ENCODE data around the gene GOLGA8T. TPM values are rescaled to one million over a fixed set of nuclear protein-coding genes. Genes with fewer than 3 reads are reported as not detected.
"Not testable (repeated sequence)": the region's sequence is repeated elsewhere in the genome, so short reads cannot be mapped to it uniquely, and the experiment has no call there.

The GOLGA8T gene, protein sequence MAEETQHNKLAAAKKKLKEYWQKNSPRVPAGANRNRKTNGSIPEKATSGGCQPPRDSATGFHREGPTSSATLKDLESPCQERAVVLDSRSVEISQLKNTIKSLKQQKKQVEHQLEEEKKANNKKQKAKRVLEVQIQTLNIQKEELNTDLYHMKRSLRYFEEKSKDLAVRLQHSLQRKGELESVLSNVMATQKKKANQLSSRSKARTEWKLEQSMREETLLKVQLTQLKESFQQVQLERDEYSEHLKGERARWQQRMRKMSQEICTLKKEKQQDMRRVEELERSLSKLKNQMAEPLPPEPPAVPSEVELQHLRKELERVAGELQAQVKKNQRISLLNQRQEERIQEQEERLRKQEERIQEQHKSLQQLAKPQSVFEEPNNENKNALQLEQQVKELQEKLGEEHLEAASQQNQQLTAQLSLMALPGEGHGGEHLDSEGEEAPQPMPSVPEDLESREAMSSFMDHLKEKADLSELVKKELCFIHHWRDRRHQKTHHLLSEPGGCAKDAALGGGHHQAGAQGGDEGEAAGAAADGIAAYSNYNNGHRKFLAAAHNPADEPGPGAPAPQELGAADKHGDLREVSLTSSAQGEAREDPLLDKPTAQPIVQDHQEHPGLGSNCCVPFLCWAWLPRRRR
- total RNA-seq (2022) (not detected in 2 replicates), Bru-seq, nascent RNA (not detected), BruChase-seq, experiment 1, labeled RNA remaining after a 2-hour chase (not detected), BruChase-seq, experiment 2, labeled RNA remaining after a 6-hour chase (percentile 8 among the genes with signal in this experiment)
- long read RNA-seq = 0 reads

DNA sequence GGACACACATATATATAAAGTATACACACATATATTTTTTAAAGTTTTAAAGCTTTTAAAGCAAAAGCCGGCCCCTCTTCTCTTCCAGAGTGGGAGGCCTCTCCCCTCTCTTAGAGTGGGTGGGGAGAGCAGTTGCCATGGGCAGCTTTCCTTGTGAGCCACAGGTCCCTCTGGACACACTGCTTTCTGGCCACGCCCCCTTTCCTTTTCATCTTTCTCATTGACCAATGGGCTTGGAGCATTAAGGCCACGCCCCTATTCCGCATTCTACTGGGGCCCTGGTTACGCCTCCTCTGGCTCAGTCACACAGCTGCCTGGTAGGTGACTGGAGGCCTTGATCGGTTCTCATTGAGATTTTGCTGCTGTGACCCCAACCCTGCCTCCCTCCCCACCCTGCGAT lies at the start of gene GOLGA8T:
GOLGA8T (plus strand) TSS at position 301 of the 400 bp plus-strand sequence; CDS start at position 399, 98 bp downstream.
- DNase-seq; H3K9me3 Mint-ChIP-seq (ENCODE audit: unreplicated experiment); H3K4me3 ChIP-seq (ENCODE audit: low read depth, low read length); H3K4me1 ChIP-seq; H3K27ac Mint-ChIP-seq (ENCODE audit: unreplicated experiment); intact Hi-C loops (cut with micrococcal nuclease; ENCODE audit: unreplicated experiment); H3K36me3 Mint-ChIP-seq (ENCODE audit: insufficient read depth, unreplicated experiment); H3K4me3 Mint-ChIP-seq (ENCODE audit: unreplicated experiment); H3K4me1 Mint-ChIP-seq (ENCODE audit: low read depth, unreplicated experiment); BruUV-seq (replicated peaks); H3K27me3 ChIP-seq (replicated peaks; ENCODE audit: control insufficient read depth, insufficient read depth, low read length); H3K9me3 ChIP-seq; H3K36me3 ChIP-seq (ENCODE audit: control insufficient read depth, insufficient read depth, low read length); CTCF ChIA-PET; POLR2A ChIA-PET; H3K27me3 Mint-ChIP-seq (ENCODE audit: insufficient read depth, unreplicated experiment): not testable (repeated sequence)

DNA sequence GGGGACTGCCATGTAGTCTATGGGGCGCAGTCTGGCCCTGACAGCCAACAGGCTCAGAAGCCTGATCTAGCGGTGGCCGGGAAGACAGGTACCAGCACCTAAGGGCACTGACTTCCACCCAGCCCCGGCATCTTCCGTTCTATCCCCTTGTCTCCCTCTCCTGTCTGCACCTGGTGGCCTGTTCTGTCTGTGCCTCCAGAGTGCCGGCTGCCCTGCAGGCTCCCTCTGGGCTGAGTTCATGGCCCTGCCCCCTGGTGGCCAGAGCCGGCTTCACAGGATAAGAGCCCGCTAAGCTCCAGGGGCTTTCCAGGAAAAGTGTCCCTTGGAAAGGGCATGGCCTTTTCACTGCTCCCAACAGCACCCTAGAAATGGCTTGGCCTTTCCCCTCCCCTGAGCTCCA lies 37.0 kb upstream of the GOLGA8T start:
- DNase-seq; BruUV-seq (replicated peaks); H3K9me3 Mint-ChIP-seq (ENCODE audit: unreplicated experiment); H3K4me1 ChIP-seq; POLR2A ChIA-PET; H3K36me3 ChIP-seq (ENCODE audit: control insufficient read depth, insufficient read depth, low read length); H3K4me1 Mint-ChIP-seq (ENCODE audit: low read depth, unreplicated experiment); H3K4me3 Mint-ChIP-seq (ENCODE audit: unreplicated experiment); H3K27me3 ChIP-seq (replicated peaks; ENCODE audit: control insufficient read depth, insufficient read depth, low read length); H3K36me3 Mint-ChIP-seq (ENCODE audit: insufficient read depth, unreplicated experiment); H3K9me3 ChIP-seq; H3K27me3 Mint-ChIP-seq (ENCODE audit: insufficient read depth, unreplicated experiment); H3K27ac Mint-ChIP-seq (ENCODE audit: unreplicated experiment); intact Hi-C loops (cut with micrococcal nuclease; ENCODE audit: unreplicated experiment); CTCF ChIA-PET; H3K4me3 ChIP-seq (ENCODE audit: low read depth, low read length): not testable (repeated sequence)

DNA sequence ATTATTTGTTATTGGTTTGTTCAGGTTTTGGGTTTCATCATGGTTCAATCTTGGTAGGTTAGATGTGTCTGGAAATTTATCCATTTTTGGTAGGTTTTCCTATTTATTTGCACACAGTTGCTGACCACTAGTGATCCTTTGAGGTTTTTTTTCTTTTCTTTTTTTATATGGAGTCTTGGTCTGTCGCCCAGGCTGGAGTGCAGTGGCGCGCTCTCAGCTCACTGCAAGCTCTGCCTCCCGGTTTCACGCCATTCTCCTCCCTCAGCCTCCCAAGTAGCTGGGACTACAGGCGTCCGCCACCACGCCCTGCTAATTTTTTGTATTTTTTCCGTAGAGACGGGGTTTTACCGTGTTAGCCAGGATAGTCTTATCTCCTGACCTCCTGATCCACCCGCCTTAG lies 32.0 kb upstream of the GOLGA8T start:
- POLR2A ChIA-PET; H3K4me1 ChIP-seq; BruUV-seq (replicated peaks): not testable (repeated sequence)

DNA sequence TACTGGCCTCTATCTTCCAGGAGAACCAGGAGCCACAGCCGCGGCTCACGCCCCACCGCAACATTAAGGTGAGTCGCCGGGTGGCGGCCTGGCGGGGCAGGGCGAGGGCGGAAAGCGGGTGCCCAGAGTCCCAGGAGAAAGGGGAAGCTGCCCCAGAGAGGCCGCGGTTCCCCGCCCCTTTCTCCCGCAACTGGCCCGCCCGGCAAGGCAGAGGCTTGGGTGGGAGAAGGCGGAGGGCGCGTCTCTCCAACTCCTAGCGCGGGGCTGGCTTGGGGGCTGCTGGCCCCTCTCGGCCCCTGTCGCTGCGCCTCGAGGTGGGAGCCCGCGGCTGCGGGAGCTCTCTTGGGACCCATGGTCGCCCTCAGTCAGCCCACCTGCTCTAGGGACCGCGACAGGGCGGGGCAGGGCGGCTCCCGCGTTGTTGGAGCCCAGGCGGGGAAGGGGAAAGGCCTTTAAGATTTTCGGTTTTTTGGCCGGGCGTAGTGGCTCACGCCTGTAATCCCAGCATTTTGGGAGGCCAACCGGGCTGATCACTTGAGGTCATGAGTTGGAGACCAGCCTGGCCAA lies 30.8 kb upstream of the GOLGA8T start:
- H3K4me1 ChIP-seq; CTCF ChIA-PET; H3K36me3 Mint-ChIP-seq (ENCODE audit: insufficient read depth, unreplicated experiment); H3K9me3 ChIP-seq; H3K27me3 ChIP-seq (replicated peaks; ENCODE audit: control insufficient read depth, insufficient read depth, low read length); DNase-seq; H3K27ac Mint-ChIP-seq (ENCODE audit: unreplicated experiment); H3K27me3 Mint-ChIP-seq (ENCODE audit: insufficient read depth, unreplicated experiment); intact Hi-C loops (cut with micrococcal nuclease; ENCODE audit: unreplicated experiment); BruUV-seq (replicated peaks); POLR2A ChIA-PET; H3K9me3 Mint-ChIP-seq (ENCODE audit: unreplicated experiment); H3K36me3 ChIP-seq (ENCODE audit: control insufficient read depth, insufficient read depth, low read length); H3K4me3 Mint-ChIP-seq (ENCODE audit: unreplicated experiment); H3K4me3 ChIP-seq (ENCODE audit: low read depth, low read length); H3K4me1 Mint-ChIP-seq (ENCODE audit: low read depth, unreplicated experiment): not testable (repeated sequence)

More for the DNA sequence above, 32.0 kb upstream of the GOLGA8T start:
- H3K36me3 ChIP-seq (ENCODE audit: control insufficient read depth, insufficient read depth, low read length); DNase-seq; H3K4me3 Mint-ChIP-seq (ENCODE audit: unreplicated experiment); CTCF ChIA-PET; H3K27me3 ChIP-seq (replicated peaks; ENCODE audit: control insufficient read depth, insufficient read depth, low read length); H3K9me3 Mint-ChIP-seq (ENCODE audit: unreplicated experiment); H3K4me1 Mint-ChIP-seq (ENCODE audit: low read depth, unreplicated experiment); H3K36me3 Mint-ChIP-seq (ENCODE audit: insufficient read depth, unreplicated experiment); H3K4me3 ChIP-seq (ENCODE audit: low read depth, low read length); H3K9me3 ChIP-seq; intact Hi-C loops (cut with micrococcal nuclease; ENCODE audit: unreplicated experiment); H3K27ac Mint-ChIP-seq (ENCODE audit: unreplicated experiment); H3K27me3 Mint-ChIP-seq (ENCODE audit: insufficient read depth, unreplicated experiment): not testable (repeated sequence)

DNA sequence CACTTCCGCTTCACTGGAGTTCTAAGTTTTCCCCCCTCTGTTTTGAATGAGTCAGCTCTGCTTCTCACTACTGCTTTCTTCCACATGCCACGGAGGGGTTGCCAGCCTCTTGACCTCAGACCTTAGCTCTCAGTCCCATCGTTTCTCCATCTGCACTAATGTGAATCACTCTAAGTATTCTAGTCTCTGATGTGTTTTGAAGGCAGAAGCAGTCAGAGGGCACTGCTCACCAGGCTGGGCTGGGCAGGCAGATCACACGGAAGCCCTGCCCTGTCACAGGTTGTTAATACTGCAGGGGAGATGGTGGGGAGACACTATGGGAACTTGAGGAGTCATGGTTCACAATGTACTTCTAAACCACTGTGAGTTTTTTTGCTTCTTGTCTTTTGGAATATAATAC lies 24.3 kb upstream of the GOLGA8T start:
- H3K4me1 ChIP-seq; H3K27me3 Mint-ChIP-seq (ENCODE audit: insufficient read depth, unreplicated experiment); H3K36me3 Mint-ChIP-seq (ENCODE audit: insufficient read depth, unreplicated experiment); H3K4me3 Mint-ChIP-seq (ENCODE audit: unreplicated experiment); DNase-seq; H3K36me3 ChIP-seq (ENCODE audit: control insufficient read depth, insufficient read depth, low read length); H3K9me3 ChIP-seq; H3K9me3 Mint-ChIP-seq (ENCODE audit: unreplicated experiment); BruUV-seq (replicated peaks); H3K4me3 ChIP-seq (ENCODE audit: low read depth, low read length); CTCF ChIA-PET; H3K27me3 ChIP-seq (replicated peaks; ENCODE audit: control insufficient read depth, insufficient read depth, low read length); H3K4me1 Mint-ChIP-seq (ENCODE audit: low read depth, unreplicated experiment); H3K27ac Mint-ChIP-seq (ENCODE audit: unreplicated experiment); POLR2A ChIA-PET; intact Hi-C loops (cut with micrococcal nuclease; ENCODE audit: unreplicated experiment): not testable (repeated sequence)

DNA sequence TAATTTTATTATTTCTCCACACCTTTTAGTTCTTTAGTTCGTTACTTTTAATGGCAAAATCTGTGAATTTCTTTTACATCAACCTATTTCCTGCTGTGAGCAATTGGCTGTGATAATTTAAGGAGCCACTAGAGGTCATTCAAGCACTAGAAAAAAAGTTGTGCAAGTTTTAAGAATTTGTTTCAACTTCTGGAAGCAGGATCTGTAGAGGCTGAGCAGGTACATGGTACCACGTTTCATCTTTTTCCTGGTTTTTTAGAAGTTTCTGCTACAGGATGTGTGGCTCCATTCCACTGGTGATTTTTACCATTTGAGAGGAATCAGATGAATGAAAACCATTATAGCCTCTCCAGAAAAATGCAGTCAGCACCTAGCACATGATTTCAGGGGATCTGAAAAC lies 4.8 kb upstream of the GOLGA8T start:
- not testable (repeated sequence) for H3K27me3 Mint-ChIP-seq (ENCODE audit: insufficient read depth, unreplicated experiment)

More for the DNA sequence above, 4.8 kb upstream of the GOLGA8T start:
- H3K4me3 Mint-ChIP-seq (ENCODE audit: unreplicated experiment); intact Hi-C loops (cut with micrococcal nuclease; ENCODE audit: unreplicated experiment); H3K36me3 Mint-ChIP-seq (ENCODE audit: insufficient read depth, unreplicated experiment); CTCF ChIA-PET; H3K4me3 ChIP-seq (ENCODE audit: low read depth, low read length); POLR2A ChIA-PET; H3K9me3 Mint-ChIP-seq (ENCODE audit: unreplicated experiment); H3K27me3 ChIP-seq (replicated peaks; ENCODE audit: control insufficient read depth, insufficient read depth, low read length); H3K4me1 Mint-ChIP-seq (ENCODE audit: low read depth, unreplicated experiment); H3K27ac Mint-ChIP-seq (ENCODE audit: unreplicated experiment); H3K36me3 ChIP-seq (ENCODE audit: control insufficient read depth, insufficient read depth, low read length); H3K4me1 ChIP-seq; BruUV-seq (replicated peaks); DNase-seq; H3K9me3 ChIP-seq: not testable (repeated sequence)
